Nasal cavity respiratory epithelium epithelial cell of viscerocranial mucosa (primary cell): ENCODE results near the gene SYP. TPM values are rescaled to one million over a fixed set of nuclear protein-coding genes. Genes with fewer than 3 reads are reported as not detected.

ENCODE experiments used
- total RNA-seq: library from RNA; depleted of rRNA; stranded (reverse); fragments of >200 nt; gene quantifications from 2 replicates; pipeline ENCODE4 v1.2.3, GENCODE V29; 2014

The SYP gene
- total RNA-seq: under 0.01 TPM in 1 of 2 replicates, not detected in the other

GRCh38 chrX:49199906-49200771 is at the start of gene SYP:
Gene SYP, minus strand, starts transcription at chrX:49200193. Its CDS starts 7 bp downstream, at chrX:49200186.

GRCh38 chrX:49233176-49233575 is 33.2 kb upstream of the SYP start, which contains the start of gene CACNA1F:
Gene CACNA1F, minus strand, starts transcription at chrX:49233340. Its CDS starts 31 bp downstream, at chrX:49233309.

GRCh38 chrX:49186125-49187027 is 13.6 kb downstream of the SYP start, which contains the start of gene PRICKLE3:
Gene PRICKLE3, minus strand, starts transcription at chrX:49186373. Its CDS starts 76 bp downstream, at chrX:49186297.

GRCh38 chrX:49171752-49172279 is 28.2 kb downstream of the SYP start, which contains the start of gene PLP2:
Gene PLP2, plus strand, starts transcription at chrX:49171898. Its CDS starts 103 bp downstream, at chrX:49172001.

GRCh38 chrX:49162620-49163019 is 37.4 kb downstream of the SYP start, which contains the start of gene MAGIX:
Gene MAGIX, plus strand, starts transcription at chrX:49162758. Its CDS starts 132 bp downstream, at chrX:49162890.

Other genes with a start within 250 kb of the SYP start
- gene OTUD5, start 242.6 kb downstream of the SYP start, total RNA-seq: 17.4 and 34.5 TPM in 2 replicates
- gene KCND1, start 228.3 kb downstream of the SYP start, total RNA-seq: under 0.01 and 0.93 TPM in 2 replicates
- gene GRIPAP1, start 197.9 kb downstream of the SYP start, total RNA-seq: 23.6 and 36.5 TPM in 2 replicates
- 17.4 and 37.9 TPM in 2 replicates for gene TFE3, start 156.8 kb downstream of the SYP start, total RNA-seq
- 2.1 and 5.8 TPM in 2 replicates for gene CCDC120, start 141.2 kb downstream of the SYP start, total RNA-seq
- 2.1 and 5.4 TPM in 2 replicates for gene PRAF2, start 126.2 kb downstream of the SYP start, total RNA-seq
- 29.0 and 29.4 TPM in 2 replicates for gene WDR45, start 120.3 kb downstream of the SYP start, total RNA-seq
- gene GPKOW, start 76.5 kb downstream of the SYP start, total RNA-seq: 22.9 and 29.0 TPM in 2 replicates
- 2.3 and 2.7 TPM in 2 replicates for gene MAGIX, start 37.4 kb downstream of the SYP start, total RNA-seq
- 17.1 and 24.4 TPM in 2 replicates for gene PLP2, start 28.3 kb downstream of the SYP start, total RNA-seq
- 19.5 and 38.1 TPM in 2 replicates for gene PRICKLE3, start 13.8 kb downstream of the SYP start, total RNA-seq
- under 0.01 and 0.07 TPM in 2 replicates for gene CACNA1F, start 33.1 kb upstream of the SYP start, total RNA-seq
- 11.3 and 13.9 TPM in 2 replicates for gene CCDC22, start 35.3 kb upstream of the SYP start, total RNA-seq
- gene FOXP3, start 64.5 kb upstream of the SYP start, total RNA-seq: 0.14 TPM in 1 of 2 replicates, not detected in the other
- 4.1 and 9.0 TPM in 2 replicates for gene PPP1R3F, start 69.6 kb upstream of the SYP start, total RNA-seq
- not detected in 2 replicates for gene GAGE10, start 103.5 kb upstream of the SYP start, total RNA-seq
- gene GAGE12J, start 121.8 kb upstream of the SYP start, total RNA-seq: not detected in 2 replicates
- gene GAGE13, start 131.4 kb upstream of the SYP start, total RNA-seq: not detected in 2 replicates